Limb (tissue), 2 donors: ENCODE results near the gene PDLIM5.
"Not testable (repeated sequence)": the region's sequence is repeated elsewhere in the genome, so short reads cannot be mapped to it uniquely, and the experiment has no call there.

ENCODE experiments used
- DNase-seq, 2 donors: peaks; one replicate each; pipeline ENCODE4 v3.0.0-alpha.2; 2016; ENCODE audit errors: extremely low spot score in 2 of 2

PDLIM5 gene

GRCh38 chr4:94490437-94490836, 38.7 kb downstream of the PDLIM5 start:
- DNase-seq, result no peak

- no peak for DNase-seq
Observed at GRCh38 chr4:94491322-94491721, 39.6 kb downstream of the PDLIM5 start.

GRCh38 chr4:94495408-94495807, 43.7 kb downstream of the PDLIM5 start:
- no peak for DNase-seq

- DNase-seq, result no peak
Observed at GRCh38 chr4:94497690-94498089, 45.9 kb downstream of the PDLIM5 start.

- no peak for DNase-seq
Observed at GRCh38 chr4:94498502-94498901, 46.8 kb downstream of the PDLIM5 start.

- no peak for DNase-seq
Observed at GRCh38 chr4:94500685-94501084, 48.9 kb downstream of the PDLIM5 start.

- DNase-seq, result no peak
Observed at GRCh38 chr4:94504545-94504944, 52.8 kb downstream of the PDLIM5 start.

- no peak for DNase-seq
Observed at GRCh38 chr4:94506822-94507221, 55.1 kb downstream of the PDLIM5 start.

GRCh38 chr4:94507281-94507680, 55.5 kb downstream of the PDLIM5 start:
- no peak for DNase-seq

GRCh38 chr4:94507708-94508107, 56.0 kb downstream of the PDLIM5 start:
- no peak for DNase-seq

- no peak for DNase-seq
Observed at GRCh38 chr4:94508296-94508695, 56.6 kb downstream of the PDLIM5 start.

- no peak for DNase-seq
Observed at GRCh38 chr4:94508806-94509205, 57.1 kb downstream of the PDLIM5 start.

GRCh38 chr4:94511591-94511990, 59.8 kb downstream of the PDLIM5 start:
- no peak for DNase-seq

- not testable (repeated sequence) for DNase-seq
Observed at GRCh38 chr4:94513532-94513931, 61.8 kb downstream of the PDLIM5 start.

GRCh38 chr4:94515365-94515764, 63.6 kb downstream of the PDLIM5 start:
- DNase-seq, result no peak

- no peak for DNase-seq
Observed at GRCh38 chr4:94516067-94516466, 64.3 kb downstream of the PDLIM5 start.

- DNase-seq, result no peak
Observed at GRCh38 chr4:94516999-94517398, 65.3 kb downstream of the PDLIM5 start.

GRCh38 chr4:94517492-94517891, 65.8 kb downstream of the PDLIM5 start:
- DNase-seq, result no peak

- no peak for DNase-seq
Observed at GRCh38 chr4:94519019-94519418, 67.3 kb downstream of the PDLIM5 start.

GRCh38 chr4:94519925-94520789, 68.4 kb downstream of the PDLIM5 start:
- no peak for DNase-seq

- DNase-seq, result no peak
Observed at GRCh38 chr4:94523033-94523580, 71.4 kb downstream of the PDLIM5 start.

- DNase-seq, result no peak
Observed at GRCh38 chr4:94523617-94524016, 71.9 kb downstream of the PDLIM5 start.
